ENCODE data around the gene HDAC1. TPM values are rescaled to one million over a fixed set of nuclear protein-coding genes. Genes with fewer than 3 reads are reported as not detected.

Gene HDAC1
- polyA plus RNA-seq, 1 of the 3 experiments (the other 2 are of a cell fraction), result 172 TPM

DNA sequence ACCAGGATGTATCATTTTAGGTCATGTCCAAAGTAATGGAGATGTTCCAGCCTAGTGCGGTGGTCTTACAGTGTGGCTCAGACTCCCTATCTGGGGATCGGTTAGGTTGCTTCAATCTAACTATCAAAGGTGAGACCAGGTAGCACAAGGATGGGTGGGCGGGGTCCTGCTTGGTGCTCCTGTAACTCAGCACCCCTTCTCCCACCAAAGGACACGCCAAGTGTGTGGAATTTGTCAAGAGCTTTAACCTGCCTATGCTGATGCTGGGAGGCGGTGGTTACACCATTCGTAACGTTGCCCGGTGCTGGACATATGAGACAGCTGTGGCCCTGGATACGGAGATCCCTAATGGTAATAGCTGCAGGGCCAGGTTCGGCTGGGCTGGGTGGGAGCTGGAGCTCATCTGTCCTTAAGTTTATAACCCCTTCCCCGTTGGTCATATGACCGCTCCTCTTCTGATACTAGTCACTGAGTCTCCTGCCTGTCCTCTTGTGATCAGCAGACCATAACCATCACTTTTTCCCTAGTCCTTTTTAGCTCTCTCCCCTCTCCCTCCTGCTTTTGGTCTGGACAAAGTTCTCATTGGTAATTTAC is 38.8 kb downstream of the HDAC1 start:
- H3K27me3 ChIP-seq (ENCODE audit: insufficient read depth), result no peaks in the 10 kb centered on the region
- H3K36me3 ChIP-seq (replicated peaks in 1 of 2; ENCODE audit: control insufficient read depth in 1 of 2, insufficient read depth in 2 of 2, low read length in 1 of 2), result peaks cover 34 to 70% of the 10 kb centered on the region in 2 experiments
- H4K20me1 ChIP-seq (ENCODE audit: insufficient read depth), result peaks cover 39% of the 10 kb centered on the region
- no peaks in the 10 kb centered on the region for H3K9me2 ChIP-seq
- peaks cover 42% of the 10 kb centered on the region for H3K79me2 ChIP-seq (ENCODE audit: insufficient read depth)
- WGBS (ENCODE audit: low lambda C conversion rate), result 94% methylated on average over 11 of the region's 12 CpGs
- H3K4me3 ChIP-seq (ENCODE audit: low read depth in 2 of 2, low read length in 1 of 2), result no peak overlapping the region
- H2AFZ ChIP-seq (ENCODE audit: low read depth), result no peak overlapping the region
- H3K27ac ChIP-seq (ENCODE audit: low read depth in 2 of 2, low read length in 1 of 2), result no peak overlapping the region
- CTCF ChIA-PET, result interaction anchor here (1.3 kb wide), 1 partner anchor 83 kb away, joined by 3 read pairs; no protein-coding TSS in a partner anchor
- DNase-seq, result no peak
- no peaks in the 10 kb centered on the region for H3K9me3 ChIP-seq
- POLR2A ChIA-PET, result interaction anchor here (0.9 to 1.8 kb wide), 2 partner anchors 9 to 90 kb away, joined by 3 to 7 read pairs; no protein-coding TSS in a partner anchor
- H3K4me1 ChIP-seq (ENCODE audit: control insufficient read depth in 1 of 2, insufficient read depth in 2 of 2, low read depth in 1 of 2, low read length in 1 of 2), result peaks cover 8 to 26% of the 10 kb centered on the region in 2 experiments; a peak in 3 of 4 replicates
- H3K4me2 ChIP-seq, result no peak overlapping the region
- peaks cover 30% of the 10 kb centered on the region for H3F3A ChIP-seq (replicated peaks; ENCODE audit: insufficient read depth)
- no peak overlapping the region for H3K9ac ChIP-seq
- no peak for TF ChIP-seq MXI1 (IDR thresholded peaks at IDR 0.05; ENCODE audit: low read depth, low read length)
- no peak for TF ChIP-seq FOSL2 (IDR thresholded peaks at IDR 0.05; ENCODE audit: borderline replicate concordance, low read depth)
- no peak for TF ChIP-seq POLR2AphosphoS5 (IDR thresholded peaks at IDR 0.05; ENCODE audit: low read depth, low read length)
- no peak for TF ChIP-seq RFX5 (IDR thresholded peaks at IDR 0.05; ENCODE audit: low read length)
- no peak for TF ChIP-seq CHD2 (IDR thresholded peaks at IDR 0.05; ENCODE audit: low read length, partially characterized antibody)
- TF ChIP-seq, protein P1, sequence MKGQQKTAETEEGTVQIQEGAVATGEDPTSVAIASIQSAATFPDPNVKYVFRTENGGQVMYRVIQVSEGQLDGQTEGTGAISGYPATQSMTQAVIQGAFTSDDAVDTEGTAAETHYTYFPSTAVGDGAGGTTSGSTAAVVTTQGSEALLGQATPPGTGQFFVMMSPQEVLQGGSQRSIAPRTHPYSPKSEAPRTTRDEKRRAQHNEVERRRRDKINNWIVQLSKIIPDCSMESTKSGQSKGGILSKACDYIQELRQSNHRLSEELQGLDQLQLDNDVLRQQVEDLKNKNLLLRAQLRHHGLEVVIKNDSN (IDR thresholded peaks at IDR 0.05; ENCODE audit: borderline replicate concordance, low read depth), result no peak
- TF ChIP-seq RCOR1 (IDR thresholded peaks at IDR 0.05; ENCODE audit: low read length), result no peak
- TF ChIP-seq NRF1 (IDR thresholded peaks at IDR 0.05; ENCODE audit: low read depth, low read length), result no peak

- Histone ChIP-seq H4K20me1 (ENCODE audit: insufficient read depth) (peaks cover 39% of the 10 kb centered on the region), H3K9me3 (no peaks in the 10 kb centered on the region), H3K79me2 (ENCODE audit: insufficient read depth) (peaks cover 44% of the 10 kb centered on the region), H3K9ac (no peak overlapping the region), H3K4me3 (ENCODE audit: low read depth in 2 of 2, low read length in 1 of 2) (no peak overlapping the region), H3K36me3 (replicated peaks in 1 of 2; ENCODE audit: control insufficient read depth in 1 of 2, insufficient read depth in 2 of 2, low read length in 1 of 2) (peaks cover 31 to 70% of the 10 kb centered on the region in 2 experiments), H3K4me2 (no peak overlapping the region), H3K9me2 (no peaks in the 10 kb centered on the region), H3K27me3 (ENCODE audit: insufficient read depth) (no peaks in the 10 kb centered on the region), H3K27ac (ENCODE audit: low read depth in 2 of 2, low read length in 1 of 2) (no peak overlapping the region), H3F3A (replicated peaks; ENCODE audit: insufficient read depth) (peaks cover 30% of the 10 kb centered on the region), H2AFZ (ENCODE audit: low read depth) (no peak overlapping the region), H3K4me1 (ENCODE audit: control insufficient read depth in 1 of 2, insufficient read depth in 2 of 2, low read depth in 1 of 2, low read length in 1 of 2) (peaks cover 8 to 27% of the 10 kb centered on the region in 2 experiments; a peak in 3 of 4 replicates)
- ChIA-PET POLR2A (interaction anchor here (0.6 to 1.8 kb wide), 5 partner anchors 10 to 84 kb away, joined by 3 to 7 read pairs (median 4); no protein-coding TSS in a partner anchor), CTCF (interaction anchor here (1.0 to 3.0 kb wide), 4 partner anchors 10 to 91 kb away, joined by 3 to 7 read pairs (median 4); no protein-coding TSS in a partner anchor)
- no peak for DNase-seq
- WGBS (ENCODE audit: low lambda C conversion rate), result 95% methylated on average over 12 of the region's 12 CpGs
- no peak for TF ChIP-seq RCOR1 (IDR thresholded peaks at IDR 0.05; ENCODE audit: low read length)
- no peak for TF ChIP-seq PBX3 (IDR thresholded peaks at IDR 0.05)
- no peak for TF ChIP-seq FOXJ3 (CRISPR knock-in tag; IDR thresholded peaks at IDR 0.05)
- no peak for TF ChIP-seq POLR2AphosphoS5 (IDR thresholded peaks at IDR 0.05; ENCODE audit: low read depth, low read length)
- TF ChIP-seq JUND (IDR thresholded peaks at IDR 0.05), result no peak
Measured at GRCh38 chr1:32331549-32331948, 39.7 kb downstream of the HDAC1 start.
